ENCODE results near the gene NCBP2.

The NCBP2 gene

DNA sequence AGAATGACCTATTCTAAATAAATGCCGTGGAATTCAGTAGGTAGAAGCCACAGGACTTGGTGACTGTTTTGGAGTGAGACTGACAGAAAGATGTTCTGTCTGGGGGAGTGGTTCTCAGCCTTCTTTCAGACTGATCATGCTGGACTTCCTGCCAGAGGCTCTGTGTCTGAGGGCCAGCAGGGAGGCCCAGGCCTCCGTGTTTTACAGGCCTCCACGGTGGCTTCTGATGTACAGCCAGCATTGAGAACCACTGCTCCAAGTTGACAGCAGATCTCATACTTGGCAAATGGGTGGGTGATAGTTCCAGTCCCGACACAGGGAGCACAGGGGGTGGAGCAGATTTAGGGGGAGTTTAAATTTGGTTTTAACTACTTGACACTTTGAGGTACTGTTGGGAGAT is 33.0 kb upstream of the NCBP2 start:
- no peak overlapping the region for H3K27ac ChIP-seq
- H2AFZ ChIP-seq (ENCODE audit: low read depth), result no peak overlapping the region
- TF ChIP-seq, protein P1, sequence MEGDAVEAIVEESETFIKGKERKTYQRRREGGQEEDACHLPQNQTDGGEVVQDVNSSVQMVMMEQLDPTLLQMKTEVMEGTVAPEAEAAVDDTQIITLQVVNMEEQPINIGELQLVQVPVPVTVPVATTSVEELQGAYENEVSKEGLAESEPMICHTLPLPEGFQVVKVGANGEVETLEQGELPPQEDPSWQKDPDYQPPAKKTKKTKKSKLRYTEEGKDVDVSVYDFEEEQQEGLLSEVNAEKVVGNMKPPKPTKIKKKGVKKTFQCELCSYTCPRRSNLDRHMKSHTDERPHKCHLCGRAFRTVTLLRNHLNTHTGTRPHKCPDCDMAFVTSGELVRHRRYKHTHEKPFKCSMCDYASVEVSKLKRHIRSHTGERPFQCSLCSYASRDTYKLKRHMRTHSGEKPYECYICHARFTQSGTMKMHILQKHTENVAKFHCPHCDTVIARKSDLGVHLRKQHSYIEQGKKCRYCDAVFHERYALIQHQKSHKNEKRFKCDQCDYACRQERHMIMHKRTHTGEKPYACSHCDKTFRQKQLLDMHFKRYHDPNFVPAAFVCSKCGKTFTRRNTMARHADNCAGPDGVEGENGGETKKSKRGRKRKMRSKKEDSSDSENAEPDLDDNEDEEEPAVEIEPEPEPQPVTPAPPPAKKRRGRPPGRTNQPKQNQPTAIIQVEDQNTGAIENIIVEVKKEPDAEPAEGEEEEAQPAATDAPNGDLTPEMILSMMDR (conservative IDR thresholded peaks at IDR 0.05; ENCODE audit: low read depth, low read length), result no peak
- H3K36me3 ChIP-seq (ENCODE audit: insufficient read depth), result no peaks in the 10 kb centered on the region
- H4K20me1 ChIP-seq (ENCODE audit: insufficient read depth), result no peaks in the 10 kb centered on the region
- H3K9ac ChIP-seq, result no peak overlapping the region
- no peak overlapping the region for H3K4me3 ChIP-seq (IDR thresholded peaks at IDR 0.05; ENCODE audit: insufficient read depth, low read depth, low read length)
- no peak overlapping the region for H3K4me2 ChIP-seq
- H3K79me2 ChIP-seq (ENCODE audit: insufficient read depth, low read depth), result no peaks in the 10 kb centered on the region
- H3K27me3 ChIP-seq (ENCODE audit: insufficient read depth, low read depth), result 0 out of 2 replicates have a peak, but pooled peaks cover 5% of the 10 kb centered on the region
- peaks cover 1% of the 10 kb centered on the region for H3K4me1 ChIP-seq (ENCODE audit: low read depth, poor library complexity, severe bottlenecking)

DNA sequence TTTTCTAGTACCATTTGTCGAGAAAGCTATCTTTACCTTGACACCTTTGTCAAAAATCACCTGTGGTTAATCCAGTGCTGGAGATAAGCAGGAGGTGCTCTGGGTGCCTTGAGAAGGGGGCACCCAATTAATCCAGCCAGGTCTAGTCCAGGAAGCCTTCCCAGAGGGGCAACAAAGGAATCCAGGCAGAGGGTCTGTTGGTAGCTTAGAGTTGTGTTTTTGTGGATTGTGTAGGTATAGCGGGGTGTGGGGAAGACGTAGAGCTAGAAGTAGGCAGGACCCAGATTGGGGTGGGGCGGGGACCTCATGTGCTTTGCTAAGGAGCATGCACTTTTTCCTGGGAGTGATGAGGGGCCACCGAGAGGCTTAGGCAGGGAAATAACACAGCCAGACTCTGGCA is 32.3 kb upstream of the NCBP2 start:
- H3K79me2 ChIP-seq (ENCODE audit: insufficient read depth, low read depth), result no peaks in the 10 kb centered on the region
- H2AFZ ChIP-seq (ENCODE audit: low read depth), result no peak overlapping the region
- TF ChIP-seq, protein P1 (conservative IDR thresholded peaks at IDR 0.05; ENCODE audit: low read depth, low read length), result no peak
- H3K4me3 ChIP-seq (IDR thresholded peaks at IDR 0.05; ENCODE audit: insufficient read depth, low read depth, low read length), result no peak overlapping the region
- H4K20me1 ChIP-seq (ENCODE audit: insufficient read depth), result no peaks in the 10 kb centered on the region
- no peak overlapping the region for H3K9ac ChIP-seq
- no peak overlapping the region for H3K4me2 ChIP-seq
- H3K36me3 ChIP-seq (ENCODE audit: insufficient read depth), result no peaks in the 10 kb centered on the region
- H3K27me3 ChIP-seq (ENCODE audit: insufficient read depth, low read depth), result 0 out of 2 replicates have a peak, but pooled peaks cover 5% of the 10 kb centered on the region
- no peak overlapping the region for H3K27ac ChIP-seq
- peaks cover 3% of the 10 kb centered on the region for H3K4me1 ChIP-seq (ENCODE audit: low read depth, poor library complexity, severe bottlenecking)

DNA sequence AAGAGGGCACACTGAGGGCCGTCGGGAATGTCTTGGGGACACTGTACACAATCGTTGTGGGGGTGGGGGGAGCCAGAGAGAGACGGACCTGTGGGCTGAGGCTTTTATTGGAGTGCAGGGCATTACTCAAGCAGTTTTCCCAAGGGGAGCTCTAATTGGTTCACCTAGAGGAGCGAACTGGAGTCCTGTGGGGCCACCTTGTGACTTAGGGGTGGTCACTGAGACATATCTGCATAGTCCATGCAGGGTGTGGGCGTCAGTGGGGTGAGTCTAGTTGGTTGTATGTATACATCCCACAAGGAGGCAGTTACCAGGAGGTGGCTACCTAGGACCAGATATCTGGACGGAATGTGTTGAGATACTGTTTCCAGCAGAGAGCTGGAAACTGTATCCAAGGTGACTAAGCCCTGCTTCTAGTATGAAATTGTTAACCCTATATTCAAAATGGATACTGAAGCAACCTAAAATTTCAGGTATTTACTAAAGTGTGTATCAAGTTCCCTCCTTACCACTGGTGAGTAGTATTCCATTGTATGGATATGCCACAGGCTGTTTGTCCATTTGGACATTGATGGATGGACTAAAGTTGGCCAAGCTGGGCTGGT is 28.9 kb upstream of the NCBP2 start:
- Histone ChIP-seq H2AFZ (ENCODE audit: low read depth) (no peak overlapping the region), H4K20me1 (ENCODE audit: insufficient read depth) (no peaks in the 10 kb centered on the region), H3K4me3 (IDR thresholded peaks at IDR 0.05; ENCODE audit: insufficient read depth, low read depth, low read length) (no peak overlapping the region), H3K9ac (no peak overlapping the region), H3K36me3 (ENCODE audit: insufficient read depth) (no peaks in the 10 kb centered on the region), H3K4me2 (no peak overlapping the region), H3K27me3 (ENCODE audit: insufficient read depth, low read depth) (0 out of 2 replicates have a peak, but pooled peaks cover 5% of the 10 kb centered on the region), H3K4me1 (ENCODE audit: low read depth, poor library complexity, severe bottlenecking) (peaks cover 3% of the 10 kb centered on the region), H3K27ac (no peak overlapping the region), H3K79me2 (ENCODE audit: insufficient read depth, low read depth) (no peaks in the 10 kb centered on the region)
- TF ChIP-seq, protein P1 (conservative IDR thresholded peaks at IDR 0.05; ENCODE audit: low read depth, low read length), result no peak

DNA sequence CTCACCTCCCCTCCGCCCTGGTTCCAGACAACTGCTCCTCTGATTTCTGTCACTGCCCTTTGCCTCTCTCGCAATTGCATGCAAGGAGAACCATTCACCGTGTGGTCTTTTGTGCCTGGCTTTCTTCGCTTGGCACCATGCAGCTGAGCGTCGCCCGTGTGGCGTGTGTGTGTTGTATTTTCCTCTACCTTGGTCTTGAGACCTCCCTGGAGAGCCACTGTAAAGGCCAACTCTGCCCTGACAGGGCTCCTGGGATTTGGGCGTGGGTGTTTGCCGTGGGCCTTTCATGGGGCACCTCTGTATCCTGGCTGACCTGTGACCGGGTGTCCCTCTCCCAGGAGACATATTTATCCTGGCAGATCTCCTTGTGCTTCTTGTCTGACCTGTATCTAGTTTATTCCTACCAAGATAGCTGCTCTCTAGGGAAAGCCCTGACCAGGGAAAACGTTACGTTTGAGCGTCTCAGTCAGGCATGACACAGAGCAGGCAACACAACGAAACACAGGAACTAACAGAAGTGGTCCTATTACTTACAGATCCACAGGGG is 28.3 kb upstream of the NCBP2 start:
- no peaks in the 10 kb centered on the region for H3K36me3 ChIP-seq (ENCODE audit: insufficient read depth)
- TF ChIP-seq, protein P1 (conservative IDR thresholded peaks at IDR 0.05; ENCODE audit: low read depth, low read length), result no peak
- H2AFZ ChIP-seq (ENCODE audit: low read depth), result peak overlapping the region; percentile 38; the same call in 1 of the 2 replicates
- no peak overlapping the region for H3K27ac ChIP-seq
- H3K9ac ChIP-seq, result no peak overlapping the region
- H3K79me2 ChIP-seq (ENCODE audit: insufficient read depth, low read depth), result no peaks in the 10 kb centered on the region
- peak overlapping the region; percentile 65 for H3K4me2 ChIP-seq
- H3K4me3 ChIP-seq (IDR thresholded peaks at IDR 0.05; ENCODE audit: insufficient read depth, low read depth, low read length), result no peak overlapping the region
- H4K20me1 ChIP-seq (ENCODE audit: insufficient read depth), result no peaks in the 10 kb centered on the region
- H3K27me3 ChIP-seq (ENCODE audit: insufficient read depth, low read depth), result 0 out of 2 replicates have a peak, but pooled peaks cover 5% of the 10 kb centered on the region
- peaks cover 3% of the 10 kb centered on the region for H3K4me1 ChIP-seq (ENCODE audit: low read depth, poor library complexity, severe bottlenecking)

All from KMS-11 (cell line).